T47D (cell line): Measurements from ENCODE around the gene POLK.
"Not testable (repeated sequence)": the region's sequence is repeated elsewhere in the genome, so short reads cannot be mapped to it uniquely, and the experiment has no call there.

Experiments used
- DNase-seq, 2 experiments: peaks; one replicate each; pipeline versions ENCODE4 v3.0.0 to v3.0.0-alpha.2; 2011 to 2012; ENCODE audit warnings: low read depth in 1 of 2, low spot score in 1 of 2
- JUND ChIP-seq: IDR thresholded peaks from 2 replicates; pipeline ENCODE4 v1.6.1; 2012; ENCODE audit warnings: low read depth
- in situ Hi-C: cut with HindIII; loops from 2 replicates; pipeline ENCODE4 v1.10.0; 2016; ENCODE audit warnings: low sequenced_read_pairs, low pct_unique_long_range_greater_than_20kb

The POLK gene

GRCh38 chr5:75567710-75568109 is 56.0 kb downstream of the POLK start:
- DNase-seq, result no peak
- in situ Hi-C loops, result no loop called here
- TF ChIP-seq JUND, result no peak

- in situ Hi-C loops, result no loop called here
- TF ChIP-seq JUND, result no peak
- no peak for DNase-seq
These were observed 56.5 kb downstream of the POLK start for GRCh38 chr5:75568202-75568601.

- in situ Hi-C loops, result no loop called here
- no peak for TF ChIP-seq JUND
- no peak for DNase-seq
These were observed 59.9 kb downstream of the POLK start for GRCh38 chr5:75571547-75571946.

GRCh38 chr5:75574791-75575190 is 63.1 kb downstream of the POLK start:
- in situ Hi-C loops, result no loop called here
- TF ChIP-seq JUND, result no peak
- no peak for DNase-seq

GRCh38 chr5:75578280-75578679 is 66.6 kb downstream of the POLK start:
- DNase-seq, in situ Hi-C loops: not testable (repeated sequence)

GRCh38 chr5:75584641-75585040 is 73.0 kb downstream of the POLK start:
- peak in 1 of 2 experiments; percentile 26 for DNase-seq
- TF ChIP-seq JUND, result no peak
- in situ Hi-C loops, result no loop called here

GRCh38 chr5:75588666-75589065 is 77.0 kb downstream of the POLK start:
- no peak for TF ChIP-seq JUND
- in situ Hi-C loops, result no loop called here
- no peak for DNase-seq

GRCh38 chr5:75600535-75600934 is 88.8 kb downstream of the POLK start:
- in situ Hi-C loops, result no loop called here
- TF ChIP-seq JUND, result no peak
- no peak for DNase-seq

GRCh38 chr5:75601567-75601966 is 89.9 kb downstream of the POLK start:
- no peak for DNase-seq
- in situ Hi-C loops, result no loop called here
- no peak for TF ChIP-seq JUND

GRCh38 chr5:75601996-75602395 is 90.3 kb downstream of the POLK start:
- no peak for DNase-seq
- TF ChIP-seq JUND, result no peak
- in situ Hi-C loops, result no loop called here

GRCh38 chr5:75603371-75603770 is 91.7 kb downstream of the POLK start:
- no peak for TF ChIP-seq JUND
- DNase-seq, result no peak
- in situ Hi-C loops, result no loop called here

- TF ChIP-seq JUND, result no peak
- DNase-seq, result no peak
- in situ Hi-C loops, result no loop called here
These were observed 92.1 kb downstream of the POLK start for GRCh38 chr5:75603821-75604220.

GRCh38 chr5:75607341-75607740 is 95.7 kb downstream of the POLK start:
- in situ Hi-C loops, DNase-seq: not testable (repeated sequence)

- DNase-seq, result no peak
- in situ Hi-C loops, result no loop called here
- no peak for TF ChIP-seq JUND
These were observed 97.2 kb downstream of the POLK start for GRCh38 chr5:75608870-75609269.

- TF ChIP-seq JUND, result no peak
- DNase-seq, result no peak
- in situ Hi-C loops, result no loop called here
These were observed 98.5 kb downstream of the POLK start for GRCh38 chr5:75610201-75610600.

GRCh38 chr5:75610859-75611310 is 99.2 kb downstream of the POLK start:
- in situ Hi-C loops, DNase-seq: not testable (repeated sequence)
